ENCODE measurements around the gene UNC5B.
A peak's percentile ranks its signal among the peaks of the same experiment; 100 is the strongest.
"Not testable (repeated sequence)": the region's sequence is repeated elsewhere in the genome, so short reads cannot be mapped to it uniquely, and the experiment has no call there.

Gene UNC5B

DNA sequence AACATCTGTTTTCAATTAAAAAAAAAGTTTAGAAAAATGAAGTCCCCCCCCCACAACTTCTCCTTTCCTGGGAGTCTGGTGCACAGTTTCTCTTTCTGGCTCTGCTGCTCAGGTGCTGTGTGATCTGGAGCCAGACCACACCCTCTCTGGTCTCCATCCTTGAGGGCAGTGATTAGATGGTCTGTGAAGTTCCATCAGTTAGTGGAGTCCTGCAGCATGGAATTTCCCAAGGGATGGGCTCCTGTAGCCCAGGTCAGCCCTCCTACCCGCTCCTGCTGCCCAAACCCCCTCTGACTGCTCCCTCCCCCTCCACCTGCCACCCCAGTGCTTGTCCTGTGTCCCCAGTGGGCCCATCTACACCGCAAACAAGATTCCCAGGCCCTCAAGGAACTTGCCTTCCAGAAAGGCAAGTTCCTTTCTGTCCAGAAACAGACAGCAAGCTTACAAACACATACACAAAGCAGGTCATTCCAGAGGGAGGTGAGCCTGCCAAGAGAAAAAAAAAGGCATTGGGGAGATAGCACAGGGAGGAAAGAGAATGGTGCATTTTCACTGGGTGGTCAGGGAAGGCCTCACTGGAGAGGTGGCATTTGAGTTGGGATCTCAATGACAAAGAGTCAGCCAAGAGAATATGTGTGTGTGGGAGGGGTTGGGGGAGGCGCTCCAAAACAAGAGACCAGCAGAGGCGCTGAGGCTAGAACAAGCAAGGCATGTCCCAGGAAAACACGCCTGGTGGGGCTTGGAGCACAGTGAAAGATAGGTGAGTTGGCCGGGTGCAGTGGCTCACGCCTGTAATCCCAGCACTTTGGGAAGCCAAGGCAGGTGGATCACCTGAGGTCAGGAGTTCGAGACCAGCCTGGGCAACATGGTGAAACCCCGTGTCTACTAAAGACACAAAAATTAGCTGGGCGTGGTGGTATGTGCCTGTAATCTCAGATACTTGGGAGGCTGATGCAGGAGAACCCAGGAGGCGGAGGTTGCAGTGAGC lies 57.2 kb downstream of the UNC5B start:
- no peak for ATAC-seq

DNA sequence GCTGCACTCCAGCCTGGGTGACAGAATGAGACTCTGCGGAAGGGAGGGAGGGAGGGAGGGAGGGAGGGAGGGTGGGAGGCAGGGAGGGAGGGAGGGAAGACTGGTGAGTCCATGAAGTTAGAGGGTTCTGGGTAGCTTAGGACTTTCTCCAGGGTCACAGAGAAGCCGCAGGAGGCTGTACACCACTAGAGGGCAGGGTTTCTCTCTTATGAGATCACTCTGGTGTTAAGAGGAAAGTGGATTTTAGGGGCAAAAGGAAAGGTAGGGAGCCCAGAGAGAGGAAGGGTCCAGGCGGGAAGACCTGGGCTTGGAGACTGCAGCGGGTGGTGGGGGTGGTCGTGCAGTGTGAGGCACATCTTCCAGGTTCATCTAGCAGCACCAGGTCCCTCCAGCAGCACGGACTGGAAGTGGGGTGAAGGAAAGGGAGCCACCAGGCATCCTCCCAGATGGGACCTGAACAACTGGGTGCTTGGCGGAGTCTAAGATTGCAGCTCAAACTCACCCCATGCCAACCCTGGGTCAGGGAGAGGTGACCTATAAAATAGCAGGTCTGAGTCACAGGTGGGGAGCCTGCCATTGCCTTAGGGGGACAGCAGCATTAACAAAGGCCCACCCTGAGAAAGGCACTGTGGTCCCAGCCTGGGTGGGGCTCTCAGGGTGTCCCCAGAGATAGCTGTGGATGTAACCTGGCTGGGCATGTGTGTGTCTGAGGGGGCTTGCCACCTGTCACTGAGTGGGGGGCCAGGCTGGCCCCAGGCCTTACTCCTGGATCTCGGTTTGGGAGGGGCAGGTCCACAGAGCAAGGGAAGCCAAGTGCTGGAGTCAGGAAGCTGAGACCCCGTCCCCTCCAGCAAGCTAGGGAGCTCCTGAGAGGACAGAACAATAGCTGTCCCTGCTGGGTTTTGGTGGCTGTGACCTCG lies 58.2 kb downstream of the UNC5B start:
- ATAC-seq = peak in 1 of 2 donors; percentile 63

DNA sequence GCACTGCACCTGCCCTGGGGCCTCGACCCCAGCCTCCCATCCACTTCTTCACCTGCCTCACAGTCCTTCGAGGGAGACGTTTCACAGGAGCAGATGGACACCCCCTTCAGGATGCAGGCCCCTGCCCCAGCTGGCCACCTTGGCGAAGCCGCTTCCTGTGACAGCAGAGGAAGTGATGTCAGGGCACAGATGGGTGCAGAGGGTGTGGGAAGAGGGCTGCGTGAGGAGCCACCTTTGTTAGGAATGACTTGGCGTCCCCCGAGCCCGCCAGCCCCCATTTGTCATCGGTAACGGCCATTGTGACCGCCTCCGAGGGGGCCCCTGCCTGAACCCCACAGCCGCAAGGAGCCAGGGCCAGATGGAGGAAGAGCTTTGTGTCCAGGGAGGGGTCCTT lies 59.3 kb downstream of the UNC5B start:
- no peak for ATAC-seq

DNA sequence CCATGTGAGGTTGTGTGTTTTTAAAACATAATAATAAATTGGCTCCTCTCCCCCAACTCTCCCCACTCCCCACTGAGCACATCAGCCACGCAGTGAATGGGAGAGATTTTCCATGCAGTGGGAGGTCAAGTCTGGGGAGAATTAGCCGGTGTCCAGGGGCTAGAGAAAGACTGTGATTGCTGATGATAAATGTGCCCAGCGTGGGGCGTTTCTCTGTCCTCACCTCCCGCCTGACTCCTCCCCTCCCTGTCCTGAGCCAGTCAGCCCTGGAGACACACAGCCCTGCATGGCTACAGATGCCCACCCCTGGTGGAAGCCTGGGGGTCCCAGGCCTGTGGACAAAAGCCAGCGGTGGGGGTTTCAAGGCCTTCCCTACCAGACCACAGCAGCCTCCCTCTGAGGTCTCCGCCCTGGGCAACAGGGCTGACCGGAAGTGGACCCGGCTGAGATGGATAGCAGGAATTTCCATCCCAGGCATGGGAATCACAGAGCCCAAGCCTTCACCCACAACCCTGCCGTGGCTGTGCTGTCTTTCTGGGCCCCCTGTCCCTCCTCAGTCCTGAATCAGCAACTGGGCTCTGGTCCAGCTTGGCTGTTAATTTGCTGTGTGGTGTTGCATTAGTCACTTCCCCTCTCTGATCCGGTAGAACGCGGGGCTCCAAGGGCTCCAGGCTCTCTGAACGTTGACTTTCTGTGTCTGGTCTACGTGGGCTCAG lies 59.8 kb downstream of the UNC5B start:
- no peak for ATAC-seq

DNA sequence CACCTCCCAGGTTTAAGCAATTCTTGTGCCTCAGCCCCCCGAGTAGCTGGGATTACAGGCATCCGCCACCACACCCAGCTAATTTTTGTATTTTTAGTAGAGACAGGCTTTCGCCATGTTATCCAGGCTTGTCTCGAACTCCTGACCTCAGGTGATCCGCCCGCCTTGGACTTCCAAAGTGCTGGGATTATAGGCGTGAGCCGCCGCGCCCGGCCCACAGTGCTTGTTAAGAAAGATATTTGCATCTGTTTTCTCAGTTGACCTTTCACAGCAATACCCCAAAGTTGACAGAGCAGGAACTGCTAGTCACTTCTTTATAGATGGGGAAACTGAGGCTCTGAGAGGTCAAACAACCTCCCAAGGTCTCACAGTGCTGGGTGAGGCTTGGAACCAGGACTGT lies 60.6 kb downstream of the UNC5B start:
- not testable (repeated sequence) for ATAC-seq

DNA sequence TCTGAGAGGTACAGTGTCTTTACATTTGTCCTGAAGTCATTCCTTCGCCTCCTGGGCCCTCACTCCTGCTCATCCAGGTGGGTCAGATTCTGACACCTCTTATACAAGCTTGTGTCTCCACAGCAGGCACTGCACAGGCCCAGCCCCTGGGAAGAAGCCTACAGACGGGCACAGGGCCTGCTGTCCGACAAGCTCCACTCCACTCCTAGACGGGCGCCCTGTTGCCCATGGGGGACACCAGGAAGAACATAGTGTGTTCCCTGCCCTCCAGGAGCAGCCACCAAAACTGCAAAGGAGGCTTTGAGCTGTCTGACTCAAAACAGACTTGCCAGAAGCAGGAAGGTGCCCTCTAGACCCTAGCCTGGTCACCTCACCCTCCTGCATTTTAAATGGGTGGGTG lies 61.1 kb downstream of the UNC5B start:
- no peak for ATAC-seq

DNA sequence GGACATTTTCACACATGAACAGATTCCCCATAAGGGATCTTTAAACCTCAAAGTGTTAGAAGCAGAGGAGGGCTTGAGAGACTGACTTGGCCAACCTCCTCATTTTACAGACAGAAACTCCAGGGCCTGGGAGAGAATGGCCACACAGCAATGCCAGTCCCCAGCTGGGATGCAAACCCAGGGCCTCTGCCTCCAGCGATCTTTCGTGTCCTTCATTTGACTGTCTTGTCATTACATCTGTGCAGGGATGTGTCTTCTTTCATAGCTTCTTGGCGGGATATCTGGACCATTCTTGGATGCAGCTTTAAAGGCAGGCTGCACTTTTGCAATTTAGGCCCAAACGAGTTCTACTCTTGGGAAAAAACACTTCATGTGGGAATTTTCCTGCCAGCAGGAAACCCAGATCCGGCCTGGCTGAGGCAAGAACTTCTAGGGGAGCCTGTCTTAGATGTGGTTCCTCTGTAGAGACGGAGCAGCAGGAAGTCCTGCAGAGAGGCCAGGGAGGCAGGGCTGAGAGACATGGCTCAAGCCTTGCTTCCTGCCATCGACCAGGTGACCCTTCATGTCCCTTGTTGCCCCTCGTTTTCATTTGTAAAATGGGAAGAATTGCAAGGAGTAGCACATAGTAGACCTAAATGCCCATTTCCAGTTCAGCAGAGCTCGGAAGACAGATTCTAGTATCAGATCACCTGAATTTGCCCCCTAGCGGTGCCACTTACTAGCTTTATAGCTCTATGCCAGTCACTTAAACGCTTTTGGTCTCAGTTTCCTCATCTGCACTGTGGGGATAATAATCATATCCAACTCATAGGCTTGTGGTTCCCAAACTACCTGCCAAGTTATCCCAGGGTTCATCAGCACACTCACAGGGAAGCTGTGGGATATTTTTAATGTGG lies 62.8 kb downstream of the UNC5B start:
- ATAC-seq = no peak

DNA sequence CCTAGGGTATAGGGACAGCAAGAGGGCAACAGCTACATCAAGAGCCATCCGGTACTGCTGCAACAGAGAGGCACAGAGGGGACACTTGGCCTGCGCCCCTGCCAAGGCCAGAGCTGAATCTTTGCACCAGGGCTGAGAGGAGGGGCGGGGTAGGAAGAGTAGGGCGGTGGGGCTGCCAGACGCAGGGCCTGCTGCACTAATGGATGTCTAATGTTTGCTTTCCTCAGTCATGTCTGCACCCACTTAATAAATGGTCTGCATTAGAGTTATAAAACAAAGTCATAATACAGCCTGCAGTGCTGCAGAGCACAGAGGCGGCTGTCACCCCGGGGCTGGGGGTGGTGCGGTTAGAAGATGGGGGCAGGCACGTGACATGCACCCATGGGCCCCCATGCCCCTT lies 64.5 kb downstream of the UNC5B start:
- ATAC-seq = no peak

DNA sequence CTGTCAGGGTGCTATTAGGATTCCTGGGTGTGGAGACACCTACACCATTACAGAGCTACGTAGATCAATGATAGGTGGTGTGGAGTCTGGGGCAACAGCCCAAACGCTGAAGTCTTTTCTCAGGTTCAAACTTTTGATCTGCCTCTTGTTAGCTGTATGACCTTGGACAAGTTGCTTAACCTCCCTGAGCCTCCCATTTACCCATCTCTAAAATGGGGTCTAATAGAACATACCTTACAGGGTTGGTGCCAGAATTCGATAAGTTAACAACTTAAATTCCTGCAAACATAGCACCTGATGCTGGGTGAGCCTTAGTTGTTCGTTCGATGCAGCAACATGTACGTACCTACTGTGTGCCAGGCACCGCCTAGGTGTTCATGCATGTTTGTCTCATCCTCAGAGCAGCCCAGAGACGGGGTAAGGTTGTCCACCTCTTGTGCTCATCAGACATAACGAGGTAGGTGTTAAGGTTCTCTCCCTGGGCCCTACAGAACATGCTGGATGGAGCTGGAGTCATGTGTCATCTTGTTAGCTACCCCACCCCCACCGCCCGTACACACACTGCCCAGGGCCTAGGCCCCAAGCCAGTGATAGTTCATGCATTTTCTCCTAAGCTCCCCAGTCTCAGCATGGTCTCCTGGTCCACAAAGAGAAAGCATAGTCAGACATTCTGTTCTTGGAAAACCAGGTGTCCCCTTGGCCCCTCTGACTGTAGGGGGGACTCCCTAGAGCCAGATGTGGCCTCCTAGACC lies 65.7 kb downstream of the UNC5B start:
- no peak for ATAC-seq

DNA sequence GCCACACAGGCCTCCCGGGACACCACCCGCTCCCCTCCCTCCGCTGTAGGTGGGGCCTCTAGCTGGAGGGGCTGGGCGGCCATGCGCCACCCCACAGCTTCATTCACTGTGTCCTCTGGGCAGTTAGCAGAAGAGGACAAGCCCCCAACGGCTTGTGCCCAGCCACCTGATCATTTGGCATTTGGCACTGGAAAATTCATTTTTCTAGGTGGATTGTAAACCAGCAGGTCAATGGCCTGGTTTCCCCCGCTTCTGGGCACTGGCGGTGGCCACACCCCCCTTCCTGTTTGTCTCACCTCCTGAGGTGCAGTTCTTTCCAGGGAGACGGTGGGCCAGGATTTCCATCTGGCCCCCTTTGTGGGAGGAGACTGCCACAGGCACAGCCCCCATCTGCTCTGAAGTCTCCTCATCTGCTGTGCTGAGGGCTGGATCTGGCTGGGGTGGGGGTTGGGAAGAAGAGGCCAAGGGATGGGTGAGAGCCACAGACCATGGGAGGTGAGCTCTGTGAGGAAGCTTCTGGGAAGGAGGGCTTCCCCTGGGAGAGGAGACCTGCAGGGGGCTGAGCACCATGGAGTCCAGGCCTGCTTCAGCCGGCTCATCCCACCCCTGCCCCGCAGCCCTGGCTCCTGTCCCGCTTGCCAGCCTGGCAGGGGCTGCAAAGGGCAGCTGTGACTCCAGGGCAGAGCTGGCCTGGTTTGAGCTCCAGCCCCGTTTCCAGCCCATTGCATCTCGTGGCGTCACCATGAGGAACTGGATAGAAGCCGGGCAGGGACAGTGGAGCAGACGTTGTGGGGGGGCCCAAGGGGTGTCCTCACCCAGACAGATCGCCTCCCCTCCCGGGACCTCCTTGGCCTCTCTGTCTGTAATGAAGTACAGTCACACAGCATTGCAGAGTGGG lies 66.6 kb downstream of the UNC5B start:
- ATAC-seq = no peak

DNA sequence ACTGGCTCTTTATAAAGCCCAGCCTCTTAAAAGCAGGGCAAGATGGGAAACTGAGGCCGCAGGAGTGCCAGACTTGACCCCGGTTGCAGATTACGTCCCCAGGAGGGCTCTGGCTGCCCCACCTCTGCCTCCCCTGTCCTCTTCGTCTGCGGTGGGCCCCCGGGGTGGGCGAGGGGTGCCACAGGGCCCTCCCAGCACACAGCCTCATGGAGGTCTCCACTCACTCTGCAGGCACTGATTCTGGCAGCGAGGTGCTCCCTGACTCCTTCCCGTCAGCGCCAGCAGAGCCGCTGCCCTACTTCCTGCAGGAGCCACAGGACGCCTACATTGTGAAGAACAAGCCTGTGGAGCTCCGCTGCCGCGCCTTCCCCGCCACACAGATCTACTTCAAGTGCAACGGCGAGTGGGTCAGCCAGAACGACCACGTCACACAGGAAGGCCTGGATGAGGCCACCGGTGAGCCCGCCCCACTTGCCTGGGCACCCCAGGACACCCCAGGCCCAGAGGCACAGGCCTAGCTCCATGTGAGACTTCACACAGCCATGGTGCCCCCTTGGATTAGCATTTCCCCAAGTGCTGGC lies 67.3 kb downstream of the UNC5B start:
- no peak for ATAC-seq

DNA sequence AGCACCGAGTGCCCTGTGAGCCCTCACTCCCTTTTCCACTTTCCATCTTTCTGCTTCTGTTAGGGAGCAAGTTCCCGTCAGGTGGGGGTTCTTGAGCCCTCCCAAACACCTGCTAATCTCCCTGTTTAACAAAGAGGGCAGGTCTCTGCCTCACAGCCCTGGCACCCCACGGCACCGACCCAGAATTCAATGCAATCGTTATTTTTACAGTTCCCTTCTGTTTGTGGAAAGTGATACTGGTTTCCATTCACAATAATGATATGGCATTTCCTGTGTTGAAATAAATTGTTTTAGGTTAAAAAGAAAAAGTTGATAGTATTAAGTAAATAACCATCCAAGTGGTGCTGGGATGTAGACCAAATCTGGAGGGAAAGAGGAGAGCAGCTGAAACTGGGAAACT lies 67.8 kb downstream of the UNC5B start:
- no peak for ATAC-seq

DNA sequence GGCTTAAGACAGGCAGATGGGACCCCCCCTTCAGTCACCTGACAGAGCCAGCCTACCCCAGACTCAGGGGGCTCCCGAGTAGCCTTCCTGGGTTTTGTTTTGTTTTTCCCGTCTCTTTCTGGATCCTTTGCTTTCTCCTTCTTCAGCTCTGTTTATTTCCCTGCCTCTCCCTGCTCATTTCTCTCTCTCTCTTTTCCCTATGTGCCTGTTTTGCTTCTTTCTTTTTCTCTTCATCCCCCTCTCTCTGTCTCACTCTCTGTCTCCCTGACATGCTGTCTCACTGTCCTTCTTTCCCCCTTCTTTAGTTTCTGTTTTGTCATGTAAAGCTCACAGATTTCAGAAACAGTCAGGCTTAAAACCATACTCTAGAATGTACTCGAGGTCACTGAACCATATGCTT lies 68.5 kb downstream of the UNC5B start:
- ATAC-seq = no peak

DNA sequence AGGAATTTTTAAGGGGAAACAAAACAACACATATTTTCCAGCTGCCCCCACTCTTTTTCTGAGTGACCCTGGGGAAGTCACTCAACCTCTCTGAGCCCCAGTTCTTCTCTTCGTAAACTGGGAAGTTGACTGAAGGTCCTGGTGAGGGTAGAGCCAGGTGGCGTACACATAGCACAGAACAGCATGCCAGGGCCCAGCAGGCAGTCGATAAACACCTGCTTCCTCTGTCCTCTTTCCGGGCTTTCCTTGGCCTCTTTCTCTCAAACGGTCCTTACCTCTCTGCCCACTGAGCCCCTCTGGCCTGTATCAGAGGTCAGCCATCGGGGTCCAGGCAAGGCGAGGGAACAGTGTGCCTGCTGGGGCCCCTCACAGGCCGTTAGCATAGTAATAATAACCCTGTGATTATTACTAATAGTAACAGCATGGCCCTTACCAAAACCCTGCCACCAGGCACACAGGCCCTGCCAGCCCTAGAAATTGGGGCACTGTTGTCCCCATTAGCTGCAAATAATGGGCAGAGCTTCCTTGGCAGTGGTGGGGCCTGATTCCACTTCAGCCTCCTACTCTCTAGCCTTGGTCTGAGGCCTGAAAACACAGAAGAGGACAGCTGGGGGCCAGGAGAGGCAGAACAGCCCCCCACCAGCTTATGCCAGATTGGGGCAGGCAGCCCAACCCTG lies 69.4 kb downstream of the UNC5B start:
- no peak for ATAC-seq

DNA sequence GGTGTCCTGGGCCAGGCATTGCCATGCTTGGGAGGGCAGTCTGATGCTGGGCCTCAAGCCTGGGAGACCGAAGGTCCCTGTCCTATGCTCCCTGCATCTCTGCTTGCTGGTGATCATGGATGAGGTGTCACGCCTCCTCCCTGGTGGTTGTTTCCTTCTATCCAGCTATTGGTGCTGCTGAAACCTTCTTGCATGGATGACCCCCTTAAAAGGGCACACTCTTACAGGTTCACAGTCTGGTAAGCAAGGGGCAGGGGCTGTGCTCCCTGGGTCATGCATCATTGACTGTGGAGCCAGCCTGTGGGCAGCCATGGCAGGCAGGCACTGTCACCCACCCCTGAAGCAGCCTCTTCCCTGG lies 69.9 kb downstream of the UNC5B start:
- no peak for ATAC-seq

DNA sequence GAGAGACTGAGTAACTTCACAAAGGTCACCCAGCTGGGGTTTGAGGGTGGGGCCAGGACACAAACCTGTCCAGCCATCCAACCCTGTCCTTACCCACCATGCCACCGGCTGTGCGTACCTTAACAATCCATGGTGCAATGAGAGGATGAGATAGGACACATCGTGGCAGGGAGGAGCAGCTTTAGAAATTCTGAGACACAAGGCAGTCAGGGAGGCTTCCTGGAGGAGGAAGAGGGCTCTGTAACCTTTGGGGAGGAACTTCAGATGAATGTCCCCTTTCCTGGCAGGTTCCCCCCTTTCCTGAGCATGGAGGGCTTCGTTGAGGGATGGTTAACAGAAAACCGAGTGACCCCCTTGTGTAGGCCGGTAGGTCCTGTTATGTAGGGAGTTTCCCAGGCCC lies 71.0 kb downstream of the UNC5B start:
- no peak for ATAC-seq

DNA sequence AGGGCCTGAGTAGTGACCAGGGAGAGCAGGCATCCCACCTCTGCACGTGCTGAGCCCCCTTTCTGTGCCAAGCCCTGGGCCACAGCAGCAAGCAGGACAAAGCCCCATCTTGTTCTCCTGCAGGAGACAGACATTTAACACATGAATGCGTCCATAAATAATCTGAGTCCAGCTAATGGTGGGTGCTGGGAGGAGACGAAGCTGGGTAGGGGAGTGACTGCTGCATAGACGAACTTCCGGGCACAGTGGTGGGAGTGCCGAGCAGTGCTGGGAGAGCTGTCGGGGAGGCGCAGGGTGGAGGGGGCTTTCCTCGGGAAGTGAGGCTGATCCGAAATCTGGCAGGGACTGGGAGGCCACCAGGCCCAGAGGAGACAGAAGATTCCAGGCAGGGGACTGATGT lies 71.5 kb downstream of the UNC5B start:
- ATAC-seq = no peak

DNA sequence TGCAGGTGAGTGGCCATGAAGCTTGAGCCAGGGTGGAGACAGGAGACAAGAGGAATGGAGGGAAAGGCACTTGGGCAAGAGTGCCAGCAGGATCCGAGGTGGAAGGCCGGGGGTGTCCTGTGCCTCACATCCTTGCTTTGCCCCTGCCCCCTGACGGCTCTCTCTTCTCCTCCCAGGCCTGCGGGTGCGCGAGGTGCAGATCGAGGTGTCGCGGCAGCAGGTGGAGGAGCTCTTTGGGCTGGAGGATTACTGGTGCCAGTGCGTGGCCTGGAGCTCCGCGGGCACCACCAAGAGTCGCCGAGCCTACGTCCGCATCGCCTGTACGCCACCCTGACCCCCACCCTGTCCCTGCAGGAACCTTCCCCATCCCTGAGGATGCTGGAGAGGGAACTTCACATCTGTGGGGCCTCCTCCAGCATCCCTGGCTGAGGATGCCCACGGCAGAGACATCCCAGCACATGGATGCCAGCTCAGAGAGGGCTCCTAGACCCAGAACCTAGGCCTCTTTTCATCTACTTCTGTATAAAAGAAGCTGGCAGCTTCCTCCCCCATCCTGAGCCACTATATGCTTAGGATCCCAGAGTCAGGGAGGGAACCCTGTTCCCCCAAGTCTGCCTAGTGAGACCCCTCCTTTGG lies 72.3 kb downstream of the UNC5B start:
- no peak for ATAC-seq

DNA sequence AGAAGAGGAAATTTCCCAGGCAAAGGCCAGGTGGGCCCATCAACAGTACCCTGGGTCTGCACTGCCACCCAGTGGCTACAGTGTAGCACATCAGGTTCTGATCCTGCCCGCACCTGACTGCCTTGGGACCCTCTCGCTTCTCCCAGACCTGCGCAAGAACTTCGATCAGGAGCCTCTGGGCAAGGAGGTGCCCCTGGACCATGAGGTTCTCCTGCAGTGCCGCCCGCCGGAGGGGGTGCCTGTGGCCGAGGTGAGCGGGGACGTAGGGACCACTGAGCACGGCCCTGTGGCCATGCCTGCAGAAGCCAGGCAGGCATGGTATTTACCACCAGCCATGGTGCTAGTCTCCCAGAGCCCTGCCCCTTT lies 72.8 kb downstream of the UNC5B start:
- ATAC-seq = no peak

Measured in activated CD4-positive, CD25-positive, alpha-beta regulatory T cell treated with anti-CD3 and anti-CD28 coated beads, Interleukin-2, amount 50 U/mL, for 24 hours (primary cell).